Erythroblast (primary cell): ENCODE measurements around the gene C6orf89.

Experiments used
- GATA1 ChIP-seq: IDR thresholded peaks from 2 replicates; pipeline ENCODE4 v1.6.1; 2011; ENCODE audit warnings: low read depth, mild to moderate bottlenecking, control low read depth, low read length, moderate library complexity
- POLR2A ChIP-seq: IDR thresholded peaks from 2 replicates; pipeline ENCODE4 v1.6.1; 2011; ENCODE audit warnings: mild to moderate bottlenecking, low read length

GRCh38 chr6:36928547-36928918, 42.8 kb downstream of the C6orf89 start:
- TF ChIP-seq POLR2A, result no peak
- no peak for TF ChIP-seq GATA1
